Gastrocnemius medialis (tissue), 4 donors: ENCODE results near the gene NGEF.
"Not testable (repeated sequence)": the region's sequence is repeated elsewhere in the genome, so short reads cannot be mapped to it uniquely, and the experiment has no call there.

Source experiments
- POLR2A ChIP-seq, 2 donors: fragments of 450-650 bp; IDR thresholded peaks; one replicate each; pipeline ENCODE4 v1.6.1; 2017; ENCODE audit warnings: antibody characterized with exemption in 2 of 2, mild to moderate bottlenecking in 2 of 2, moderate library complexity in 2 of 2
- TF ChIP-seq, protein P1 (sequence below), 5 experiments: fragments of 450-650 bp in 3 of 5; fragments of 200-600 bp in 2 of 5; sonication (generic) in 2 of 5; IDR thresholded peaks in 4 of 5; conservative IDR thresholded peaks in 1 of 5; 1 replicate in 4 of 5; 2 replicates in 1 of 5; pipeline ENCODE4 v1.5.1; 2016 to 2019; ENCODE audit warnings: antibody characterized with exemption in 5 of 5, mild to moderate bottlenecking in 3 of 5, moderate library complexity in 3 of 5

- TF ChIP-seq, protein P1, sequence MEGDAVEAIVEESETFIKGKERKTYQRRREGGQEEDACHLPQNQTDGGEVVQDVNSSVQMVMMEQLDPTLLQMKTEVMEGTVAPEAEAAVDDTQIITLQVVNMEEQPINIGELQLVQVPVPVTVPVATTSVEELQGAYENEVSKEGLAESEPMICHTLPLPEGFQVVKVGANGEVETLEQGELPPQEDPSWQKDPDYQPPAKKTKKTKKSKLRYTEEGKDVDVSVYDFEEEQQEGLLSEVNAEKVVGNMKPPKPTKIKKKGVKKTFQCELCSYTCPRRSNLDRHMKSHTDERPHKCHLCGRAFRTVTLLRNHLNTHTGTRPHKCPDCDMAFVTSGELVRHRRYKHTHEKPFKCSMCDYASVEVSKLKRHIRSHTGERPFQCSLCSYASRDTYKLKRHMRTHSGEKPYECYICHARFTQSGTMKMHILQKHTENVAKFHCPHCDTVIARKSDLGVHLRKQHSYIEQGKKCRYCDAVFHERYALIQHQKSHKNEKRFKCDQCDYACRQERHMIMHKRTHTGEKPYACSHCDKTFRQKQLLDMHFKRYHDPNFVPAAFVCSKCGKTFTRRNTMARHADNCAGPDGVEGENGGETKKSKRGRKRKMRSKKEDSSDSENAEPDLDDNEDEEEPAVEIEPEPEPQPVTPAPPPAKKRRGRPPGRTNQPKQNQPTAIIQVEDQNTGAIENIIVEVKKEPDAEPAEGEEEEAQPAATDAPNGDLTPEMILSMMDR (IDR thresholded peaks at IDR 0.05 in 4 of 5, conservative IDR thresholded peaks at IDR 0.05 in 1 of 5) = not testable (repeated sequence)
- not testable (repeated sequence) for TF ChIP-seq POLR2A (IDR thresholded peaks at IDR 0.05)
Measured at GRCh38 chr2:232852081-232852480, 161.0 kb downstream of the NGEF start.
